ENCODE data around the gene MMP20. TPM values are rescaled to one million over a fixed set of nuclear protein-coding genes. Genes with fewer than 3 reads are reported as not detected.

Gene MMP20
- total and polyA plus RNA-seq, 2 of the 13 experiments (the other 11 are each of a cell fraction or from before 2014, with no cell fraction given), result 0.05 TPM; not detected in 1

- 0 out of 2 replicates have a peak, but pooled peaks have one; percentile 18 for TF ChIP-seq HHEX (CRISPR knock-in tag; IDR thresholded peaks at IDR 0.05)
- peak; percentile 73 for TF ChIP-seq RARA (CRISPR knock-in tag; IDR thresholded peaks at IDR 0.05)
- TF ChIP-seq FOXA3 (CRISPR knock-in tag; IDR thresholded peaks at IDR 0.05), result peak; percentile 12; the same call in 1 of the 2 replicates
- no peak for TF ChIP-seq PHB2 (IDR thresholded peaks at IDR 0.05; ENCODE audit: partially characterized antibody)
Measured at GRCh38 chr11:102553835-102554282, 71.3 kb downstream of the MMP20 start (continued).

- in situ Hi-C loops (cut with HindIII; ENCODE audit: extremely low pct_ligation_motif_present, low pct_unique_long_range_greater_than_20kb) (no loop called here), intact Hi-C loops (cut with micrococcal nuclease; ENCODE audit: unreplicated experiment) (loop anchor here (5.0 kb wide), 1 partner anchor 60 kb away; no protein-coding TSS in a partner anchor)
- no peaks in the 10 kb centered on the region for H3K9me3 ChIP-seq (ENCODE audit: low read length)
- no peak overlapping the region for H3K9ac ChIP-seq (ENCODE audit: insufficient read depth, low read depth, low read length)
- DNase-seq (ENCODE audit: low spot score) (peak; percentile 25), FAIRE-seq (no peak), ATAC-seq (no peak)
- no peaks in the 10 kb centered on the region for H4K20me1 ChIP-seq (ENCODE audit: insufficient read depth, low read length)
- H2AFZ ChIP-seq (ENCODE audit: low read length), result no peak overlapping the region
- H3K27me3 ChIP-seq (ENCODE audit: control insufficient read depth in 1 of 2, insufficient read depth in 2 of 2, low read length in 2 of 2), result 0 out of 5 replicates have a peak, but pooled peaks cover 0 to 4% of the 10 kb centered on the region in 2 experiments
- no TSS peak for BruUV-seq (replicated peaks)
- no peaks in the 10 kb centered on the region for H3K79me2 ChIP-seq (ENCODE audit: insufficient read depth, low read length)
- no peak overlapping the region for H3K27ac ChIP-seq (ENCODE audit: extremely low read length, insufficient read depth, low read length)
- CTCF ChIA-PET (ENCODE audit: low intra/inter-chr PET ratio, low total read pairs), result no interaction called here
- H3K4me2 ChIP-seq (ENCODE audit: low read depth, low read length), result no peak overlapping the region
- POLR2A ChIA-PET, result interaction anchor here (2.2 kb wide), 1 partner anchor 51 kb away, joined by 7 read pairs; no protein-coding TSS in a partner anchor
- WGBS (ENCODE audit: low lambda C conversion rate), result 31% methylated on average over 8 of the region's 8 CpGs
- H3K36me3 ChIP-seq (replicated peaks in 1 of 2; ENCODE audit: control insufficient read depth in 1 of 2, insufficient read depth in 2 of 2, low read length in 2 of 2), result no peaks in the 10 kb centered on the region
- TF ChIP-seq FOSL2 (CRISPR knock-in tag; IDR thresholded peaks at IDR 0.05) (0 out of 2 replicates have a peak, but pooled peaks have one; percentile 8), ELF3 (CRISPR knock-in tag; IDR thresholded peaks at IDR 0.05) (peak; percentile 64; the same call in 1 of the 2 replicates), ZNF557 (CRISPR knock-in tag; IDR thresholded peaks at IDR 0.05) (no peak), ZNF740 (CRISPR knock-in tag; IDR thresholded peaks at IDR 0.05) (no peak), SIN3A (IDR thresholded peaks at IDR 0.05; ENCODE audit: borderline replicate concordance, low read depth, low read length) (no peak)
- no peak overlapping the region for H3K4me3 ChIP-seq (replicated peaks in 1 of 3; ENCODE audit: insufficient read depth in 1 of 3, low read depth in 2 of 3, low read length in 3 of 3)
- peaks cover 12% of the 10 kb centered on the region for H3K4me1 ChIP-seq (ENCODE audit: insufficient read depth, low read length)
Measured at GRCh38 chr11:102552447-102553194, 72.5 kb downstream of the MMP20 start.

Data from HepG2 (cell line).